Hepatocyte (in vitro differentiated cells): ENCODE results near the gene C2orf81. TPM values are rescaled to one million over a fixed set of nuclear protein-coding genes. Genes with fewer than 3 reads are reported as not detected.

Experiments used
- DNase-seq: peaks from one replicate; pipeline ENCODE4 v3.0.0-alpha.2; 2016; ENCODE audit warnings: low spot score
- H2AFZ ChIP-seq: fragments of 200-600 bp; sonication (generic); 2 replicates; pipeline ENCODE4 v1.6.0; 2016; ENCODE audit warnings: antibody characterized with exemption, mild to moderate bottlenecking
- H3K27ac ChIP-seq: fragments of 200-600 bp; sonication (generic); 2 replicates; pipeline ENCODE4 v1.5.1; 2016; ENCODE audit warnings: mild to moderate bottlenecking
- H3K27me3 ChIP-seq: fragments of 200-600 bp; sonication (generic); 2 replicates; pipeline ENCODE4 v1.6.1; 2016
- H3K36me3 ChIP-seq: fragments of 200-600 bp; sonication (generic); replicated peaks from 2 replicates; pipeline ENCODE4 v1.5.1; 2016; ENCODE audit warnings: low read depth; ENCODE audit not compliant: insufficient read depth
- H3K4me1 ChIP-seq: fragments of 200-600 bp; sonication (generic); 2 replicates; pipeline ENCODE4 v1.5.1; 2016; ENCODE audit warnings: mild to moderate bottlenecking, moderate library complexity; ENCODE audit not compliant: insufficient read depth
- H3K4me2 ChIP-seq: fragments of 200-600 bp; sonication (generic); 2 replicates; pipeline ENCODE4 v1.6.0; 2016
- H3K4me3 ChIP-seq: fragments of 200-600 bp; sonication (generic); 2 replicates; pipeline ENCODE4 v1.5.1; 2016; ENCODE audit warnings: mild to moderate bottlenecking
- H3K79me2 ChIP-seq: fragments of 200-600 bp; sonication (generic); 2 replicates; pipeline ENCODE4 v1.6.0; 2017; ENCODE audit warnings: mild to moderate bottlenecking
- H3K9me2 ChIP-seq: fragments of 200-600 bp; sonication (generic); replicated peaks from 2 replicates; pipeline ENCODE4 v1.6.0; 2017; ENCODE audit warnings: mild to moderate bottlenecking; ENCODE audit not compliant: insufficient read depth
- H3K9me3 ChIP-seq: fragments of 200-600 bp; sonication (generic); 2 replicates; pipeline ENCODE4 v1.5.1; 2016; ENCODE audit warnings: low read depth, mild to moderate bottlenecking
- H4K20me1 ChIP-seq: fragments of 200-600 bp; sonication (generic); 2 replicates; pipeline ENCODE4 v1.6.0; 2016; ENCODE audit warnings: mild to moderate bottlenecking; ENCODE audit not compliant: insufficient read depth, poor library complexity, severe bottlenecking
- EZH2 ChIP-seq: fragments of 200-600 bp; sonication (generic); IDR thresholded peaks from 2 replicates; pipeline ENCODE4 v1.6.1; 2016; ENCODE audit warnings: antibody characterized with exemption, mild to moderate bottlenecking, borderline replicate concordance
- EZH2phosphoT487 ChIP-seq: fragments of 200-600 bp; sonication (generic); IDR thresholded peaks from one replicate; pipeline ENCODE4 v1.6.1; 2018; ENCODE audit warnings: antibody characterized with exemption, mild to moderate bottlenecking, low read depth, moderate library complexity; ENCODE audit not compliant: unreplicated experiment, severe bottlenecking
- WGBS: methylation state at CpG from one replicate; pipeline ENCODE4 v1.1.6; 2016; ENCODE audit warnings: low lambda C conversion rate; ENCODE audit errors: missing lambda C conversion rate; 5-methylcytosine and 5-hydroxymethylcytosine counted together
- polyA plus RNA-seq: library from polyadenylated mRNA; unstranded; fragments of >200 nt; fragmentation: Nextera tagmentation; extraction: Ambion mirVana; gene quantifications from 2 replicates; pipeline ENCODE4 v1.2.1, GENCODE V29; 2016
- total RNA-seq: library from RNA; depleted of rRNA; stranded (reverse); fragments of >200 nt; gene quantifications from 2 replicates; pipeline ENCODE4 v1.2.3, GENCODE V29; 2014
- TF ChIP-seq, protein P1 (sequence below): fragments of 200-600 bp; sonication (generic); IDR thresholded peaks from 2 replicates; pipeline ENCODE4 v1.5.1; 2016; ENCODE audit warnings: antibody characterized with exemption, mild to moderate bottlenecking; ENCODE audit not compliant: poor library complexity

C2orf81 gene
- total and polyA plus RNA-seq, 2 experiments from 2014 or later: 0.37 to 0.76 TPM

DNA sequence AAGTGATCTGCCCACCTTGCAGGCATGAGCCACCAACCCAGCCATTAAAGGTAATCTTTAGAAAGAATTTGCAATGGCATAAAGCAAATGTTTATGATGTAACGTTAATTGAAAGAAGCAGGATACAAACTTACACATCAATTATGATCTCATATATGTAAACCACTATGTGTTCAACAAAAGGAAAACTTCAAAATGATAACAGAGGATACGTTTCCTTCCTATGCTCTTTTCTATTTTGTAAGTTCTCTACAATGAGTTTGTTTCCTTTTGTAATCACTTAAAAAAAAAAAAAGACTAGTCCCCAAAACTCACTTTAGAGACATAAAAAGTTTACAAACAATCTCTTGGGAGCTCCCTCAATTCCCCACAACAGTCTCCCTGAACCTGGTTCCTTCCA is 1.4 kb downstream of the C2orf81 start:
- Histone ChIP-seq H3K9me3 (no peaks in the 10 kb centered on the region), H3K4me2 (no peak overlapping the region), H3K36me3 (no peaks in the 10 kb centered on the region), H3K27me3 (no peaks in the 10 kb centered on the region), H3K4me3 (no peak overlapping the region), H3K9me2 (no peaks in the 10 kb centered on the region), H4K20me1 (no peaks in the 10 kb centered on the region), H2AFZ (no peak overlapping the region), H3K4me1 (peaks cover 4% of the 10 kb centered on the region), H3K27ac (no peak overlapping the region), H3K79me2 (no peaks in the 10 kb centered on the region)
- 88% methylated on average over 2 of the region's 2 CpGs for WGBS
- TF ChIP-seq EZH2 (no peak), EZH2phosphoT487 (no peak)
- TF ChIP-seq, protein P1, sequence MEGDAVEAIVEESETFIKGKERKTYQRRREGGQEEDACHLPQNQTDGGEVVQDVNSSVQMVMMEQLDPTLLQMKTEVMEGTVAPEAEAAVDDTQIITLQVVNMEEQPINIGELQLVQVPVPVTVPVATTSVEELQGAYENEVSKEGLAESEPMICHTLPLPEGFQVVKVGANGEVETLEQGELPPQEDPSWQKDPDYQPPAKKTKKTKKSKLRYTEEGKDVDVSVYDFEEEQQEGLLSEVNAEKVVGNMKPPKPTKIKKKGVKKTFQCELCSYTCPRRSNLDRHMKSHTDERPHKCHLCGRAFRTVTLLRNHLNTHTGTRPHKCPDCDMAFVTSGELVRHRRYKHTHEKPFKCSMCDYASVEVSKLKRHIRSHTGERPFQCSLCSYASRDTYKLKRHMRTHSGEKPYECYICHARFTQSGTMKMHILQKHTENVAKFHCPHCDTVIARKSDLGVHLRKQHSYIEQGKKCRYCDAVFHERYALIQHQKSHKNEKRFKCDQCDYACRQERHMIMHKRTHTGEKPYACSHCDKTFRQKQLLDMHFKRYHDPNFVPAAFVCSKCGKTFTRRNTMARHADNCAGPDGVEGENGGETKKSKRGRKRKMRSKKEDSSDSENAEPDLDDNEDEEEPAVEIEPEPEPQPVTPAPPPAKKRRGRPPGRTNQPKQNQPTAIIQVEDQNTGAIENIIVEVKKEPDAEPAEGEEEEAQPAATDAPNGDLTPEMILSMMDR: no peak
- no peak for DNase-seq

DNA sequence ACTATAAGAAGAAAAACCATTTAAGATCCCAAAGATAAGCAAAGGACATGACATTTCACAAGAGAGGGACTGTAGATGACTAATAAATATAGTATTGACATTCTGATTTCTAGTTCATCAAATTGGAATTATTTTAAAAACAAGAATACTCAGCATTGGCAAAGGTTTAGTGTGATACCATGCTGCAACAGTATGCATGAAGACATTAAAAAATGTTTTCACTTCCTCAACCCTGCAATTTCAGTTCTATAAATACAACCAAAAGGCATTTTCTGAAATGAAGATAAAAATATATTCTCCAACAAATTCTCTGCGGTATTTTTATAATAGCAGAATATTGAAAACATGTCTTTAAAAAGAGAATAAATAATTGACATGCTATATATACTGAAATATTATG is 2.1 kb downstream of the C2orf81 start:
- TF ChIP-seq EZH2phosphoT487 (no peak), EZH2 (no peak)
- TF ChIP-seq, protein P1: no peak
- Histone ChIP-seq H2AFZ (no peak overlapping the region), H3K9me3 (no peaks in the 10 kb centered on the region), H3K79me2 (no peaks in the 10 kb centered on the region), H3K4me3 (no peak overlapping the region), H3K4me1 (peaks cover 4% of the 10 kb centered on the region), H3K36me3 (no peaks in the 10 kb centered on the region), H4K20me1 (no peaks in the 10 kb centered on the region), H3K27ac (no peak overlapping the region), H3K9me2 (no peaks in the 10 kb centered on the region), H3K4me2 (no peak overlapping the region), H3K27me3 (no peaks in the 10 kb centered on the region)
- WGBS: 91% methylated on average over 1 of the region's 1 CpG
- DNase-seq: no peak

DNA sequence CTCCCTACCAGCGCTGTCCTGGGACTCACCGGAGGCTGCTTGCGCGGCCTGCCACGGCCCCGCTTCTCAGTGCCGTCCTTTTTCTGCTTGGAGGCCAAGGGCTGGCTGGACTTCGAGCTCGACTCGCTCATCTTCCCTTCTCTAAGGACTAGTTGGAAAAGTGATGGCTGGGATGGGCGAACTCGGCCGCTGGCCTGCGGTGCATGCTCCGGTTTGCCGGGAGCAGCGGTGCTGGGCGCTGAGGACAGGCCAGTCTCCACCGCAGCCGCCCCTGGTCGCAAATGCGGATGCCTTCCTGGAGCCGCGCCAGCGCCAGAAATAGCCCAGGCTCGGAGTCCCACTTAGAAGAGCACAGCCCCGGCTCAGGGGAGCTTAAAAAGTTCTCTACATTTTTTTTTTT is 3.1 kb downstream of the C2orf81 start:
- TF ChIP-seq, protein P1: no peak
- TF ChIP-seq EZH2phosphoT487: no peak
- Histone ChIP-seq H2AFZ (no peak overlapping the region), H3K4me2 (no peak overlapping the region), H3K9me3 (no peaks in the 10 kb centered on the region), H3K4me1 (peaks cover 4% of the 10 kb centered on the region), H3K27ac (no peak overlapping the region), H3K9me2 (no peaks in the 10 kb centered on the region), H3K4me3 (no peak overlapping the region), H3K79me2 (no peaks in the 10 kb centered on the region), H3K36me3 (no peaks in the 10 kb centered on the region), H4K20me1 (no peaks in the 10 kb centered on the region), H3K27me3 (no peaks in the 10 kb centered on the region)
- DNase-seq: no peak
- WGBS: 93% methylated on average over 27 of the region's 27 CpGs

DNA sequence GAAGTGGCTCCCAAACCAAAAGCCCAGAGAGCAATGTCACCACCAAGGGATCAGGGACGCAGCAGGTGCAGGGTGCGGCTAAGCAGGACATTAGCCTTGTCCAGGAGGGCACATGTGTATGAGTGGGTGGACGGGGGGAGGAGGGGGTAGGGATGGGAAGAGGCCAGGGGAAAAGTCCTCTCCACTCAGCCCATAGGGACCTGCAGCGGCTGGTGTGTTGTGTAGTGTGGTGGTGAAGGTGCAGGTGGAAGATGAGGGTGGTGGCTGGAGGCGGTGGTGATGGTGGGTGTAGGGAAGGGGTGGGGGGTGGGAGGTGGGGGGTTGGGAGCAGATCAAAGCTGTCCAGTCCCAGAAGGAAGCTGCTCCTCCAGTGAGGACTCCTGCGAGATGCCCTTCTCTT is 3.7 kb downstream of the C2orf81 start:
- peaks cover 4% of the 10 kb centered on the region for H3K4me1 ChIP-seq

More for the DNA sequence above, 3.7 kb downstream of the C2orf81 start:
- Histone ChIP-seq H3K9me3 (no peaks in the 10 kb centered on the region), H3K4me3 (no peak overlapping the region), H3K27ac (no peak overlapping the region), H2AFZ (no peak overlapping the region), H4K20me1 (no peaks in the 10 kb centered on the region), H3K79me2 (no peaks in the 10 kb centered on the region), H3K9me2 (no peaks in the 10 kb centered on the region), H3K27me3 (no peaks in the 10 kb centered on the region), H3K4me2 (no peak overlapping the region), H3K36me3 (no peaks in the 10 kb centered on the region)
- no peak for DNase-seq
- TF ChIP-seq EZH2 (no peak), EZH2phosphoT487 (no peak)
- TF ChIP-seq, protein P1: no peak
- WGBS: 56% methylated on average over 3 of the region's 6 CpGs
